ENCODE data around the gene SUSD3. TPM values are rescaled to one million over a fixed set of nuclear protein-coding genes. Genes with fewer than 3 reads are reported as not detected.

Gene SUSD3
- total and polyA plus RNA-seq, 2 donors (not counting 3 experiments of a cell fraction or from before 2014, with no cell fraction given): not detected

DNA sequence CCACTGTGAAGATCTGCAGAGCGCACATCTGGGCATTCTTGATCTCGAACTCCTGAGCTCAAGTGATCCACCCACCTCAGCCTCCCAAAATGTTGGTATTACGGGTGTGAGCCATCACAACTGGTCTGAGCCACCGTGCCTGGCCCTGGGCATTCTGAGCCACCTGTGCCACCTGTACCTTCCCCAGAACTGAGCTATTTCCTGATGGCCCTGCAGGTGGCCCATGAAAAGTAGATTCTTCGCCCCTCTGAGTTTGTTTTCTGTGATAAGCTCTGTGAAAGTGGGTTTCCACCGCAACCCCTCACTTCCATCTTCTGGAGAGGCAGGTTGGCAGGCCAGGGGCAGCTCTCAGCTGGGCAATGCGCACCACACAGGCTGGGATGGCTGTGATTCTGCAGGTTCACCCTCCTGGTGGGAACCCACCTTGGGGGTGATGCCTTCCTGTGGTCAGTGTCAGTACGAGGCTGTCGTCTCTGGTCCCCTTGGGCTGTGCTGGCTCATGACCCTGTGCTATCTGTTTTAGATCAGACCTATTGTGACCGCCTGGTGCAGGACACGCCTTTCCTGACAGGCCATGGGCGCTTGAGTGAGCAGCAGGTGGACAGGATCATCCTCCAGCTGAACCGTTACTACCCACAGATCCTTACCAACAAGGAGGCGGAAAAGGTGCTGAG, 48.8 kb downstream of the SUSD3 start:
- H3K9me1 ChIP-seq (replicated peaks; ENCODE audit: control insufficient read depth, extremely low read depth, insufficient read depth, low read length): no peaks in the 10 kb centered on the region
- no peaks in the 10 kb centered on the region for H3K27me3 ChIP-seq (ENCODE audit: control insufficient read depth in 2 of 2, insufficient read depth in 2 of 2, low read length in 2 of 2)
- H3K27ac ChIP-seq (ENCODE audit: insufficient read depth, low read depth, low read length): no peak overlapping the region
- H4K20me1 ChIP-seq (replicated peaks; ENCODE audit: control insufficient read depth, extremely low read depth, insufficient read depth, low read length): peaks cover 9% of the 10 kb centered on the region
- H2AFZ ChIP-seq (ENCODE audit: low read depth, low read length): no peak overlapping the region
- peaks cover 60% of the 10 kb centered on the region for H3K79me2 ChIP-seq (ENCODE audit: control insufficient read depth, insufficient read depth, low read length)
- FAIRE-seq: no peak
- ChIA-PET CTCF (interaction anchor here (1.6 to 5.7 kb wide), 8 partner anchors 11 to 198 kb away, joined by 5 to 70 read pairs (median 8); no protein-coding TSS in a partner anchor), POLR2A (no interaction called here)
- no peaks in the 10 kb centered on the region for H3K9me3 ChIP-seq (replicated peaks; ENCODE audit: control insufficient read depth, insufficient read depth, low read length)
- no peak overlapping the region for H3K9ac ChIP-seq (replicated peaks; ENCODE audit: extremely low read depth, insufficient read depth, low read length)
- H3K4me3 ChIP-seq (replicated peaks in 1 of 3; ENCODE audit: insufficient read depth in 1 of 3, low read depth in 1 of 3, low read length in 3 of 3): no peak overlapping the region
- DNase-seq (ENCODE audit: low read depth, low spot score): no peak
- intact Hi-C loops (cut with micrococcal nuclease): no loop called here
- H3K4me1 ChIP-seq (ENCODE audit: control insufficient read depth, extremely low read depth, insufficient read depth, low read length): no peaks in the 10 kb centered on the region
- H3K4me2 ChIP-seq (ENCODE audit: insufficient read depth, low read length): no peak overlapping the region
- dilution Hi-C loops (cut with MboI; ENCODE audit: extremely low pct_ligation_motif_present, low sequenced_read_pairs): no loop called here
- peaks cover 8 to 22% of the 10 kb centered on the region in 2 experiments for H3K36me3 ChIP-seq (ENCODE audit: control insufficient read depth in 2 of 2, extremely low read depth in 1 of 2, insufficient read depth in 2 of 2, low read length in 2 of 2)
- BruUV-seq (replicated peaks): no TSS peak
- TF ChIP-seq GATA2 (IDR thresholded peaks at IDR 0.05; ENCODE audit: insufficient read depth, insufficient read length, low read depth, low read length) (no peak), POLR2AphosphoS5 (IDR thresholded peaks at IDR 0.05; ENCODE audit: insufficient read depth, low read depth, low read length) (no peak), MYC (IDR thresholded peaks at IDR 0.05; ENCODE audit: low read depth, low read length) (no peak), JUN (IDR thresholded peaks at IDR 0.05; ENCODE audit: borderline replicate concordance, insufficient read depth, insufficient read length, low read depth) (no peak), EZH2 (IDR thresholded peaks at IDR 0.05; ENCODE audit: borderline replicate concordance, low read depth, low read length, severe bottlenecking) (no peak), FOS (IDR thresholded peaks at IDR 0.05; ENCODE audit: borderline replicate concordance, insufficient read depth, low read length) (no peak), POLR2A (IDR thresholded peaks at IDR 0.05; ENCODE audit: low read depth, low read length) (no peak)
- TF ChIP-seq, protein P1, sequence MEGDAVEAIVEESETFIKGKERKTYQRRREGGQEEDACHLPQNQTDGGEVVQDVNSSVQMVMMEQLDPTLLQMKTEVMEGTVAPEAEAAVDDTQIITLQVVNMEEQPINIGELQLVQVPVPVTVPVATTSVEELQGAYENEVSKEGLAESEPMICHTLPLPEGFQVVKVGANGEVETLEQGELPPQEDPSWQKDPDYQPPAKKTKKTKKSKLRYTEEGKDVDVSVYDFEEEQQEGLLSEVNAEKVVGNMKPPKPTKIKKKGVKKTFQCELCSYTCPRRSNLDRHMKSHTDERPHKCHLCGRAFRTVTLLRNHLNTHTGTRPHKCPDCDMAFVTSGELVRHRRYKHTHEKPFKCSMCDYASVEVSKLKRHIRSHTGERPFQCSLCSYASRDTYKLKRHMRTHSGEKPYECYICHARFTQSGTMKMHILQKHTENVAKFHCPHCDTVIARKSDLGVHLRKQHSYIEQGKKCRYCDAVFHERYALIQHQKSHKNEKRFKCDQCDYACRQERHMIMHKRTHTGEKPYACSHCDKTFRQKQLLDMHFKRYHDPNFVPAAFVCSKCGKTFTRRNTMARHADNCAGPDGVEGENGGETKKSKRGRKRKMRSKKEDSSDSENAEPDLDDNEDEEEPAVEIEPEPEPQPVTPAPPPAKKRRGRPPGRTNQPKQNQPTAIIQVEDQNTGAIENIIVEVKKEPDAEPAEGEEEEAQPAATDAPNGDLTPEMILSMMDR (IDR thresholded peaks at IDR 0.05; ENCODE audit: extremely low read depth in 1 of 2, insufficient read depth in 1 of 2, low read depth in 1 of 2, low read length in 2 of 2): no peak
- TF ChIP-seq, protein P2, sequence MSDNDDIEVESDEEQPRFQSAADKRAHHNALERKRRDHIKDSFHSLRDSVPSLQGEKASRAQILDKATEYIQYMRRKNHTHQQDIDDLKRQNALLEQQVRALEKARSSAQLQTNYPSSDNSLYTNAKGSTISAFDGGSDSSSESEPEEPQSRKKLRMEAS (IDR thresholded peaks at IDR 0.05; ENCODE audit: insufficient read depth, insufficient read length): no peak

All from endothelial cell of umbilical vein (primary cell).